ENCODE measurements around the gene LDLRAD4.

- no peak for TF ChIP-seq CTCF (IDR thresholded peaks at IDR 0.05)
- no peak for TF ChIP-seq POLR2A (IDR thresholded peaks at IDR 0.05)
Measured at GRCh38 chr18:13486686-13487085, 268.1 kb downstream of the LDLRAD4 start.
